Testis (tissue), 2 donors: Measurements from ENCODE around the gene BSN.

ENCODE experiments used
- CTCF ChIP-seq, 3 experiments: fragments of 450-650 bp in 2 of 3; fragments of 200-600 bp in 1 of 3; sonication (generic) in 1 of 3; IDR thresholded peaks; one replicate each; pipeline ENCODE4 v1.5.1; 2016 to 2019; ENCODE audit warnings: antibody characterized with exemption in 3 of 3, mild to moderate bottlenecking in 2 of 3, moderate library complexity in 1 of 3
- POLR2A ChIP-seq: fragments of 450-650 bp; IDR thresholded peaks from one replicate; pipeline ENCODE4 v1.6.1; 2017; ENCODE audit warnings: antibody characterized with exemption, mild to moderate bottlenecking, moderate library complexity

DNA sequence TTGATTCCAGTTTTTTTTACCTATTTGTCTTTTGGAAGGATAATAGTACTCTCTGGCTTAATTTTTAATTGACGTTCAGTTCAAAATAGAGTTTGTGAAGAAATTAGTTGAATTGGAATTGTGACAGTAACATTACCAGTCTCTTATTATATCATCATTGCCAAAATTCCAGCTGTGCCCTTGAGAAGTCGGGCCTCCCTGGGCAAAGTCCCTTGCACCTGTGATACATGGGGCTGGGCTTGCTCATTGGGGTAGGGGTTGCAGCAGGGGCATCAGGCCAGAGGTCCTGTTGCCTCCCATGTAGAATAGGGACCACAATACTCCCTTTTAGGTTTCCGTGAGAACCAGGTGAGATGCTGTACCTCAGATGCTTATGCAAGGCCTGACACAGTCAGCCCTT is 92.0 kb downstream of the BSN start:
- TF ChIP-seq CTCF (IDR thresholded peaks at IDR 0.05) (no peak), POLR2A (no peak)
